Amniotic stem cell (primary cell): ENCODE measurements around the gene ZNF783.
"Not testable (repeated sequence)": the region's sequence is repeated elsewhere in the genome, so short reads cannot be mapped to it uniquely, and the experiment has no call there.

ENCODE experiments used
- DNase-seq: peaks from one replicate; lab custom pipeline; 2025; lab: John Stamatoyannopoulos, UW

The ZNF783 gene

GRCh38 chr7:149300620-149301285, 38.8 kb downstream of the ZNF783 start:
- DNase-seq: no peak

- DNase-seq: no peak
These were observed 40.2 kb downstream of the ZNF783 start for GRCh38 chr7:149302222-149302621.

GRCh38 chr7:149302865-149303264, 40.9 kb downstream of the ZNF783 start:
- DNase-seq: no peak

GRCh38 chr7:149304006-149304405, 42.0 kb downstream of the ZNF783 start:
- no peak for DNase-seq

- no peak for DNase-seq
These were observed 44.9 kb downstream of the ZNF783 start for GRCh38 chr7:149306854-149307253.

- no peak for DNase-seq
These were observed 45.9 kb downstream of the ZNF783 start for GRCh38 chr7:149307775-149308501.

- DNase-seq: peak; percentile 21
These were observed 48.3 kb downstream of the ZNF783 start for GRCh38 chr7:149310113-149310836.

GRCh38 chr7:149310990-149311573, 49.1 kb downstream of the ZNF783 start:
- no peak for DNase-seq

GRCh38 chr7:149313981-149314380, 52.0 kb downstream of the ZNF783 start:
- no peak for DNase-seq

GRCh38 chr7:149316606-149317005, 54.6 kb downstream of the ZNF783 start:
- no peak for DNase-seq

- no peak for DNase-seq
These were observed 55.5 kb downstream of the ZNF783 start for GRCh38 chr7:149317496-149317895.

- no peak for DNase-seq
These were observed 56.1 kb downstream of the ZNF783 start for GRCh38 chr7:149317986-149318672.

- no peak for DNase-seq
These were observed 57.4 kb downstream of the ZNF783 start for GRCh38 chr7:149319376-149319775.

- no peak for DNase-seq
These were observed 58.5 kb downstream of the ZNF783 start for GRCh38 chr7:149320313-149321124.

- DNase-seq: not testable (repeated sequence)
These were observed 59.3 kb downstream of the ZNF783 start for GRCh38 chr7:149321125-149321905.

GRCh38 chr7:149321978-149322541, 60.1 kb downstream of the ZNF783 start:
- DNase-seq: no peak

GRCh38 chr7:149322737-149323136, 60.7 kb downstream of the ZNF783 start:
- no peak for DNase-seq

GRCh38 chr7:149325248-149325647, 63.3 kb downstream of the ZNF783 start:
- no peak for DNase-seq

- DNase-seq: no peak
These were observed 67.3 kb downstream of the ZNF783 start for GRCh38 chr7:149329265-149329664.

- no peak for DNase-seq
These were observed 67.9 kb downstream of the ZNF783 start for GRCh38 chr7:149329766-149330334.
